Activated naive CD4-positive, alpha-beta T cell treated with anti-CD3 and anti-CD28 coated beads, Interleukin-2, amount 50 U/mL, for 72 hours (primary cell): Measurements from ENCODE around the gene OTUB2. TPM values are rescaled to one million over a fixed set of nuclear protein-coding genes. Genes with fewer than 3 reads are reported as not detected.

Experiments
- ATAC-seq, 2 donors: fragments of 150-1000 bp; cut with Tn5 transposase; 2 replicates each; pipeline ENCODE4 v1.10.0; 2021; ENCODE audit warnings: mild to moderate bottlenecking in 2 of 2, moderate library complexity in 2 of 2
- DNase-seq, 2 donors: peaks; one replicate each; pipeline ENCODE4 v3.0.0; 2021 to 2022; ENCODE audit warnings: low spot score in 2 of 2
- H3K27ac Mint-ChIP-seq, 2 donors: one replicate each; pipeline ENCODE4 v1.8.0; 2022; ENCODE audit warnings: mild to moderate bottlenecking in 2 of 2, mixed read lengths in 2 of 2
- H3K36me3 Mint-ChIP-seq, 2 donors: one replicate each; pipeline ENCODE4 v1.8.0; 2022; ENCODE audit warnings: mixed read lengths in 2 of 2
- H3K9me3 Mint-ChIP-seq, 2 donors: one replicate each; pipeline ENCODE4 v1.8.0; 2022; ENCODE audit warnings: mixed read lengths in 2 of 2
- total RNA-seq, 2 donors: library from RNA; stranded (reverse); gene quantifications; one replicate each; pipeline ENCODE4 v1.2.3, GENCODE V29; 2022

OTUB2 gene
- 1 to 10 TPM; 1.2 to 2.3 TPM for total RNA-seq

DNA sequence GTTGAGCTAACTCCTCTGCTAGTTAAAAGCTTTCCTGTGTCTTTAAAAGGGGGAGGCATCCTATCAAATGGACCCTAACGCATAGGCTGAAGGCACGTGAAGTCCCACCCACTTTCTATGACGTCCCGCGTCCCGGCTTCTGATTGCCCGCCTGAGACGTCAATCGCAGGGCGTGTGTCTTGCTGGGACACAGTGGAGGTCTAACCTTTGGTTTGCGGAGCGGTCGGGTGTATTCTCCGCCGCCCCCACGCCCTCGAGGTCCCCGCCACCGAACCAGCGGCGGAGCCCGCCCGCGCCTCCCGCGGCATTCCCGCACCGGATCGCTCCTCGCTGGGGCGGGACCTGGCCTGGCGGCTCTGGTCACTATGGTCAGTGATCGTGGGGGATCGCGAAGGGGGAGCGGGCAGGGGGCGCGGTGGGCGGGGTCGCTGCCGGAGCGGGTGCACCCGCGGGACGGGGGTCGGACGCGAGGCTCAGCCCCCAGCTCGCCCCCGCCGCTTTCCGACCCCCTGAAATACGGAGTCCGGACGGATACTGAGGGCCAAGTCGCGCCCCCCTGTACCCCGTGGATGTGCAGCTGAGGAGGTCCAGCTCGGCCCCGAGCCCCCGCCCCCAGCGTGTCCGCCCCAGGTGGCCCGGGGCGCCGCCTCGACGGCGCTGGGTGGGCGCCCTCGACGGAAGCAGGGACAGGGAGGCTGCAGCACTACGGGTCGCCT, at the start of gene OTUB2:
TSS of gene OTUB2 (plus strand) at position 168 of the 716 bp plus-strand sequence. CDS start at position 366, 198 bp downstream.
- ATAC-seq (peak; percentile 98), DNase-seq (peak; percentile 91 to 97)
- Mint-ChIP-seq H3K27ac (no peak within 1 kb of the TSS), H3K9me3 (peaks cover 0 to 5% of the 10 kb centered on the region in 2 donors), H3K36me3 (no peaks in the 10 kb centered on the region)

DNA sequence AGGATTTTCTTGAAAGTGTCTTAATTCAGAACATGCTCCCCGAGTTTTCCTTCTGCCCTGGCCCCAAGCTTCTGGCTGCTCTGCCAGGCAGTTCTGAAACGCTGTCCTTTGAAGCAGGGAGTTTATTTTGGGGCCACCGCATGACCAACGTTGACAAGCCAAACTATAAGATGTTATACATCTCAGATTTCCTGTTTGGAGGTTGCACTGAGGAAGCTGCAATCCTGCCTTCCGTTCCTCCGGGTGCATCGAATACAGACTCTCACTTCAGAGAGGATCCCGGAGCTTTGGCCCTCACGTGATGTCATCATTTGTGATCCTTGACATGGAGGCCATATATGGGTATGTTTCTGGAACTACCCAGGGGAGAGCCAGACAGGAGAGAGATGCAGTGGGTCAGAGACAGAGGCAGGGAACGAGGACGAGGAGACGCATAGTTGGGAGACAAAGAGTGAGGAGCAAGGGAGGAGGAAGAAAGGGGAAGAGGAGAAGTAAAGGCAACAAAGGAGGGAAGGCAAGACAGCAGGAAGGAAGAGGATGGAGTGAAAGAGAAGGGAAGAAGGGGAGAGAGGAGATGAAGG, 49.6 kb upstream of the OTUB2 start, which contains the start of gene ASB2:
TSS of gene ASB2 (minus strand) at position 94 of the 581 bp plus-strand sequence. CDS start 12,031 bp downstream, outside the sequence.
- no peak for DNase-seq
- H3K36me3 Mint-ChIP-seq, result peaks cover 28 to 62% of the 10 kb centered on the region in 2 donors

DNA sequence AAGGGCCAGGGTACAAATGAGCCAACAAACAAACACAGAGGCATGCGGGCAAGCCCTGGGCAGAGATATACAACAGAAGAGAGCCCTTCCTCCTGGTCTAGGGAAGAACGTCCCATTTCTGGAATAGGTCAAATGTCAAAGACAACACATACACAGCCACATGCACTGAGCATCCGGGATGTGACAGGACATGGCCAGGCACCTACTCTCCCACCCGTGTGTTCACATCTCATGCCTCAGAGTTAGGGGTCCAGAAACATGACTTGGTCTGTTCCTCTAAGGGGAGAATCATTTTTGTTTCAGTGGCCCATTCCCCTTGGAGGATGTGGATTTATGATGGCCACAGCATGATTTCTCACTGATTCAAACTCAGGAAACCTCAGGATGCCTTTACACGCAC, 49.0 kb upstream of the OTUB2 start:
- DNase-seq, result no peak
- H3K9me3 Mint-ChIP-seq, result peaks cover 9 to 13% of the 10 kb centered on the region in 2 donors
- ATAC-seq, result no peak
- H3K27ac Mint-ChIP-seq, result peak overlapping the region; percentile 96 to 99
- H3K36me3 Mint-ChIP-seq, result peaks cover 28 to 62% of the 10 kb centered on the region in 2 donors

More for the DNA sequence above, 49.6 kb upstream of the OTUB2 start, which contains the start of gene ASB2:
- ATAC-seq, result peak; percentile 3 to 5
- H3K27ac Mint-ChIP-seq, result peak within 1 kb of the TSS; percentile 96 to 99
- H3K9me3 Mint-ChIP-seq, result peaks cover 9 to 13% of the 10 kb centered on the region in 2 donors

DNA sequence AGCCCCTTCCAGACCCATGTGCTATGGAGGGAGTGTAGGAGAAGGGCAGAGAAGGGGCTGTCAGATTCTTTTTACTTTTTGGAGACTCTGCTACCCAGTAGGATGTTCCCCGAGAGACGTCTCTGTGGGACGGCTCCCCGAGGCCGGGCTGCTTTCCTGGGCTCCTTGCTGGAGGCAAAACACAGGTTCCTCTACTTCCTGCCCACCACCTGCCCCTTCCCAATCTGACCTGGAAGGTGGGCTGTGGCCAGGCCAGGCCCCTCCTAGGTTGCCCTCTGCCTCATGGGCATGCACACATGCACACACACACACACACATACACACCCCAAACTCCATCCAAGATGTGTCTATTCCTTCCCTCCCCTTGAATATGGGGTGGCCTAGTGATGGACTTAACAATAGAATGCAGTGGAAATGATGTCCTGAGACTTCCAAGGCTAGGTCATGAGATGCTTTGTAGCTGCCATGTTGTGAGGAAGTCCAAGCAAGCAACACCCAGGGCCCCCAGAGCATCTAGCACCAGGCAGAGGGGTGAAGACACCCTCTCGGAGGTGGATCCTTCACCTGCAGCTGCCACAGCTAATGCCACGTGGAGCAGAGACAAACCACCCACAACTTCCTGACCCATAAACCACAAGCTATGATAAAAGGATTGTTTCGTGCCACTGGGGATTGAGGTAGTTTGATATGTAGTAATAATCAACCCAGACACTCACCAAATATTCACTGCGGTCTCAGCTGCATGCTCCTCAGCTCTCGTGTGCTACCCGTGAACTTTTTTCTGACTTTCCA, 48.2 kb upstream of the OTUB2 start:
- DNase-seq (peak; percentile 76 to 84), ATAC-seq (peak; percentile 88 to 89)
- peak overlapping the region; percentile 96 to 99 for H3K27ac Mint-ChIP-seq
- H3K9me3 Mint-ChIP-seq, result peaks cover 9 to 13% of the 10 kb centered on the region in 2 donors
- peaks cover 28 to 60% of the 10 kb centered on the region in 2 donors for H3K36me3 Mint-ChIP-seq

DNA sequence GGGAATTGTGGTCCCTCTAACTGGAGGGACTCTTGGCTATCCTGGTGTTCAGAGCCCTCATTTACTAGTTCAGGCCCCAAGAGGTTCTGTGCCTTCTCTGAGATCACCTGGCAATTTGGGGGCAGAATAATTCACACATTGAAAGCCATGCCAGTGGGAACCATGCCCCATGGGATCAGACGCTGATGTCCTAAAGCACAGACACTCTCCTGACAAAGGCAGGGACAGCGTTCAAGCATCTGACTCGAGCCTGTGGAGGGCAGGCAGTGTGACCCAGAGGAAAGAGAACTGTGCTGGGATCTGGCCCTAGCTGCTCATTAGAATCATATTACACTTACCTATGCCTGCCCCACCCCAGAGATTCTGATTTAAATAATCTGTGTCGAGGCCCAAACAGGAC, 47.4 kb upstream of the OTUB2 start:
- peaks cover 28 to 54% of the 10 kb centered on the region in 2 donors for H3K36me3 Mint-ChIP-seq
- ATAC-seq (peak in 1 of 2 donors; percentile 2), DNase-seq (no peak)
- H3K9me3 Mint-ChIP-seq, result peaks cover 9 to 13% of the 10 kb centered on the region in 2 donors
- H3K27ac Mint-ChIP-seq, result peak overlapping the region; percentile 96 to 99

DNA sequence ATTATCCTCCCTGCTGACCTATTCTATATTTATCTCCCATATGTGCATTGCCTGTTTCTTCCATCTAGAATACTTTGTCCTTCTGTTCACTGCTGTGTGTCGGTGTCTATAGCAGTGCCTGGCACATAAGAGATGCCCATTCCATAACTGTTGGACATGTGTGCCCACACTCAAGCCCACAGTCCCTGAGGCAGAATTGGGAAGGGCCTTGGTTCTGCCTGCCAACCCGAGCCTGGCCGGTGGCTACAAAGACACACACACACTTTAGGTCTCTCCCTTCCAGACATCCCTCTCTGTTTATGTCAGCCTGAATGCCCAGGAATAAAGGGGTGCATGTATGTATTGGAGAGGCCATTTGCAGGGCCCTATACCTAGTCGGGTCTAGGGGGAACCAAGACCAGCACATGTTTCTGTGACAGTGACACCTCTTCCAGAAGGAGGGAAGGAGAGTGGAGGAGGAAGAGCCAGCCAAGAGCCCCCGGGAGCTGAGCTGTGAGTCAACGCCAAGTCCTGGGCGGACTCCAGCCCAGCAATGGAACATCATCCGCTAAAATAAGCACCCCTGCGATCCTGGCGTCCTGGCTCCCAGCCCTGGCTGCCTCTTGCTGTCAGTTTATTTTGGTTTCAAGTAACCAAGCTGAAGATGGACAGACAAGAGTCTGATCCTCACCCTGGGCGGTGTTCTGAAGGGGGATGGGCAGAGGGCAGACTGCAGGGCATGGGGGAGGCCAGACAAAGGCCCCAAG, 45.5 kb upstream of the OTUB2 start:
- Mint-ChIP-seq H3K9me3 (peaks cover 9 to 11% of the 10 kb centered on the region in 2 donors), H3K27ac (peak overlapping the region; percentile 96 to 99), H3K36me3 (peaks cover 26 to 40% of the 10 kb centered on the region in 2 donors)
- ATAC-seq (no peak), DNase-seq (no peak)

DNA sequence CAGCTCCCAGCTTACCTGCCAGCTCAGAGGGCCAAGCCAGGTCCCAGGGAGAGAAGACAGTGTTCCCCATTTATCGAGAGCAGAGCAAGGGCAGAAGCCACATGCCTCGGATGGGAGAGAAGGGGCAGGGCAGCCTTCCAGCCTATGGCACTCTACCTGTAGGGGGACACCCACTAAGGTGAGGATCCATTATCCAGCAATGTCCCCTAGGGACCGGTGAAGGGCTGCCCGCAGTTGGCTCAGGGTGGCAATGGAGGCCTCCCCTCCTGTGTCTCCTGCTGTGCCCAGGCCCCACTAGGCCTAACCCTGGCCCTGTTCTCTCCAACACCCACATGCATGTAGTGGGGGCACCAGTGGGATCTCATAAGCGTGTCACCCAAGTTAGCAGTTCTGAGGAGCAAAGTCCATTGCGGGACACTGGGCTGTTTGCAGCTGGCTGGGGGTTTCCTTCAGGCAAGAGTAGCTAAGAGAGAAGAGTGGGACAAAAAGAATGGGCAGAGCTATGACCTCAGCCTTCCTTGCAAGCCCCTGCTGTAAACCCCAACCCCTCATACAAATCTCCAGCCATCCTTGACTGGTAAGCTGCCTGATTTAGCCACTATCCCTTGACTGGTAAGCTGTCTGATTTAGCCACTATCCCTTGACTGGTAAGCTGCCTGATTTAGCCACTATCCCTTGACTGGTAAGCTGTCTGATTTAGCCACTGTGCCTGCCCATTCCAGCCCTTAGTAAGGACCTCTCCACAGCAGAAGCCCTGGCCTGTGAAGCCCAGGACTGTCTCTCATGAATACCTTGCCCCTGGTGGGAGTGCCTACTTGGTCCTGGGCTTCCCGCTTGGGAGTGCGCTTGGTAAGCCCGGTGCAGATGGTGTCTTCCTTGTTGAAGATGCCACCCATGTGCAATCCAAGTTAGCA, 44.6 kb upstream of the OTUB2 start:
- Mint-ChIP-seq H3K36me3 (peaks cover 19 to 32% of the 10 kb centered on the region in 2 donors), H3K27ac (peak overlapping the region; percentile 59 to 79), H3K9me3 (peaks cover 7 to 8% of the 10 kb centered on the region in 2 donors)
- ATAC-seq (no peak), DNase-seq (no peak)

DNA sequence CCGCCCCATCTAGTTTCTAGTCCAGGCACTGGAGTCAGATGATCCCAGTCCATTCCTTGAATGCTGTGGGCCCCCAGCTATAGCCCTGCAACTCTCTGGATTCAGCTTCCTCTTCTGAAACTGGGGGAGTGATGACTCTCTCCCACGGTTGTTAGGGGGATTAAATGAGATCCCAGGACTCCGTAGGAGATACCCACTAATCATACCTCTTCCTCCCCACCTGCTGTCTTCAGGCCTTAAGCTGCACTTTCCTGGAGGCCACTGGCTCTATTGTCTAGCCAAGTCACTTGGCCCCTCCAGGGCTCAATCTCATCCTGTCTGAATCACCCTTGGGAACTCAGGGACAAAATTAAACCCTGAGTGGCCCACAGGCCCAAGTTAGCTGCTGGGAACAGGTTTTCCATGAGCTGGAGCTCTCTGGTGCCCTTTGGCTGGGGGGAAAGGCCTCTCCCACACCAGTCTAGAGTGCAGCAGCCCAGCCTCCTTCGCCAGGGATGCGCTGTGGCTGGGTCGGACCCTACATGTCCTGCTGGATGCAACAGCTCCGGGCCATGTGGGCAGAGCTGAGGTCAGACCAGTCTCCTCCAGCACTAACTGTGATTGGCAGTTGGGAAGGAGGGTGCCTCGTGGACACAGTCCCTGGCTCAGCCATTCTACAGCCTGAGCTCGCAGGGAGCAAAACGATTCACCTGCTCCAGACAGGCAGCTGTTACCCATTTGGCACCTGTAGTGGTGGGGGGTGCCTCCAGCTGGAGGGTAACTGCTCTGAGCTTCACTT, 43.7 kb upstream of the OTUB2 start:
- peaks cover 3 to 4% of the 10 kb centered on the region in 2 donors for H3K9me3 Mint-ChIP-seq
- peak overlapping the region in 1 of 2 donors; percentile 59 for H3K27ac Mint-ChIP-seq
- no peak for ATAC-seq
- peaks cover 13 to 24% of the 10 kb centered on the region in 2 donors for H3K36me3 Mint-ChIP-seq
- no peak for DNase-seq

DNA sequence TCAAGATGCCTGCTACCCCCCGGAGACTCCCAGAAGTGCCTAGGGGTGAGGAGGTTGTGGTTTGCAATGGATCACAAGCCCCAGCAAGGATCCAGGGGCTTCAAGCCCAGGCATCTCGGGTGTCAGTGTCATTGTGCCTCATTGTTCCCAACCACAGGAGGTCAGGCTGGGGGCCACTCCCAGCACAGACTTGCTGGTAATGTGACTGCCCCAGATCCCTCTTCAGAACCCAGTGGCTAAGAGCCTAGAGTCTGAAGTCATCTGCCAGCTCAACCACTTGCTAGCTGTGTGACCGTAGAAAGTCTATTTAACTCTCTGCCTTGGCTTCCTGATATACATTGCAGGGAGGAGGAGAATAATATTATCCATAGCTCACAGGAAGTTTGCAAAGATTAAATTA, 42.1 kb upstream of the OTUB2 start:
- peaks cover 5 to 16% of the 10 kb centered on the region in 2 donors for H3K36me3 Mint-ChIP-seq

DNA sequence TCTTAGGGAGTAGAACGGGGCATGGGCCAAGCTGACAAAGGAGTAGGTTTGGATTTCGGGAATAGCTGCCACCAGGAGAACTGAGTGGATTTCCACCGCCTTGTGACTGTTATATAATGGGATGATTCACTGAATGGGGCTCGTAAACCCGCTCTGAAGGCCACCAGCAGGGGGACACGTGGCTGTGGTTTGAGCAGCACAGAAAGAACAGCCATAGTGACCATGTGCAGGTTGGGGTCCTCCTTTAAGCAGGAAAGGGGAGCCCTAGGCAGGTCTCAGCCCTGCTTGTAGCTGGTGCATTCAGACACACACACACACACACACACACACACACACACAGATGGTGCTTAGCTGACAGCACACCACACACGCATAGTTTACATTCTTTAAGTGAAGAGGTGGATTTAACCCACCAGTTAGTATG, 41.1 kb upstream of the OTUB2 start:
- Mint-ChIP-seq H3K27ac (peak overlapping the region in 1 of 2 donors; percentile 15), H3K9me3 (peaks cover 0 to 7% of the 10 kb centered on the region in 2 donors), H3K36me3 (peaks cover 5 to 10% of the 10 kb centered on the region in 2 donors)
- DNase-seq (no peak), ATAC-seq (no peak)

More for the DNA sequence above, 42.1 kb upstream of the OTUB2 start:
- DNase-seq (no peak), ATAC-seq (peak in 1 of 2 donors; percentile 28)
- Mint-ChIP-seq H3K27ac (no peak overlapping the region), H3K9me3 (peaks cover 0 to 4% of the 10 kb centered on the region in 2 donors)

DNA sequence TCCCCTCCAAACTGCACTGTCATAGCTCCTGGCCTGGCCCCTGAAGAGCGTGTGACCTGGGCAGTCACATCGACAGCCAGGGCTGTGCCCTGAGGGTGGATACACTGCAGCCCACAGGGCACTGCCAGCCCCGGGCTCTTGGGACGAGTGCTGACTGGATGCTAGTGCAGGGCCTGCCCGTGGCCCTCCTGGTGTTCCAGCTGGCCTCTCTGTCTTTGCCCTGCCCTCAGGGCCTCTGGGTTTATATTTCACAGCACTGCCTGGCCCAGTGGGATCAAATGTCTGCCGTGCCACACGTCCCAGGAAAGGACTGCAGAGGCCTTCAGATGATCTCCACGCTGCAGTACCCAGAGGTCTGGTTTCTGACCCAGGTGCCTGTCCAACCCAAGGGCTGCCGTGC, 39.2 kb upstream of the OTUB2 start:
- no peak overlapping the region for H3K27ac Mint-ChIP-seq
- DNase-seq (no peak), ATAC-seq (no peak)
- H3K9me3 Mint-ChIP-seq, result peaks cover 0 to 5% of the 10 kb centered on the region in 2 donors
- H3K36me3 Mint-ChIP-seq, result no peaks in the 10 kb centered on the region

DNA sequence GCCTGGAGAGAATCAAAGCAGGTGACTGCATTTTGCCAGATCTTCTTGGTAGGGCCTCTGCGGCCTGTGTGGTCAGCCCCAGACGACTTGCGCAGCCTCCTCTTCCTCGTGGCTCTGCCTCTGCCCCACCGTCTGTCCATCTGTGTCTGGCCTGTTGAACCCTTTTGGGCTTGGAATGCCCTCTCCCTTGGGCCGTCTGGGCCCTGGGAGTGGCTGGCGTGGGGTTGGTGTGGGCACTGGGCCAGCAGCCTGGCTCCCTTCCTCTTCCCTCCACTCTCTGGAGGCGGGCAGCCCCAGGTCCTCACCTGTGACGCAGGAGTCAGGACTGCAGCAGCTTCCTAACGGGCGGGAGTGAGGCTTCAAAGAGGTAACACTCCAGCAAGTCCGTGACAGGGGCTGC, 38.8 kb upstream of the OTUB2 start:
- Mint-ChIP-seq H3K36me3 (no peaks in the 10 kb centered on the region), H3K9me3 (peaks cover 0 to 5% of the 10 kb centered on the region in 2 donors), H3K27ac (no peak overlapping the region)
- no peak for ATAC-seq
- no peak for DNase-seq

DNA sequence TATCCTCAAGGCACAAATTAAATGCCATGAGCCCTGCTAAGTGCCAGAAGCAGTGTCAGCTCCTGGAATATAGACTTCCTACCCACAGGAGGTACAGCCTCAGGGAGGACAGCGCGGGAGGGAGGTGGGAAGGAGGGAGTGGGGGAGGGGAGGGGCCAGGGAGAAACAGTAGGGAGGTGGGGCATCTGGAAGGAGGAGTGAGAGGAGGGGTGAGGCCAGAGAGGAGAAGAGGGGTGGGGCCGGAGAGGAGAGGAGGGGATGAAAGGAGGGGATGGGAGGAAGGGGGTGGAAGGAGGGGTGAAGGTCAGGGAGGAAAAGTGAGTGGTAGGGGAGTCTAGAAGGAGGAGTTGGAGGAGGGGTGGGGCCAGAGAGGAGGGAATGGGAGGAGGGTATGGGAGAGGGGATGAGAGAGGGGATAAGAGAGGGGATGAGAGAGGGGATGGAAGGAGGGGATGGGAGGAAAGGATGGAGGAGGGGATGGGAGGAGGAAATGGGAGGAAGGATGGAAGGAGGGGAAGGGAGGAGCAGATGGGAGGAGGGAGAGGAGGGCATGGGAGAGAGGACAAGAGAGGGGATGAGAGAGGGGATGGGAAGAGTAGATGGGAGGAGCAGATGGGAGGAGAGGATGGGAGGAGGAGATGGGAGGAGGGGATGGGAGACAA, 38.2 kb upstream of the OTUB2 start:
- Mint-ChIP-seq H3K9me3 (peaks cover 0 to 5% of the 10 kb centered on the region in 2 donors), H3K27ac (no peak overlapping the region), H3K36me3 (no peaks in the 10 kb centered on the region)
- DNase-seq, result no peak
- ATAC-seq, result no peak

DNA sequence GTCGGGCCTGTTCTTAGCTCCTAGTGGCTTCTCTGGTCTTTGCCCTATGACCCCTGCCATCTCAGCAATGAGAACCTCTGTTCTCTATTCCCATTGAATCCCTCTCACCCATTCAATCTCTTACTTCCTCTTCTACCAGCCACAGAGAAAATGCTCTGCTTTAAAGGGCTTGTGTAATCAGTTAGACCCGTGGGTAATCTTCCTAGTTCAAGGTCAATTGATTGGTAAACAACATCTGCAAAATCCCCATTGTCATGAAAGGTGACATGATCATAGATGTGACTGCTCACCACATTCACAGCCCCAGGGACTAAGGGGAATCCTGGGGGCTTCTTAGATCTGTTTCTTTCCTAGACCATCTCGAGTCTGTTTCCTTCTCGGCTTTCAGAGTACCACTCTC, 36.2 kb upstream of the OTUB2 start:
- DNase-seq (no peak), ATAC-seq (no peak)
- peak overlapping the region in 1 of 2 donors; percentile 81 for H3K27ac Mint-ChIP-seq
- no peaks in the 10 kb centered on the region for H3K36me3 Mint-ChIP-seq
- peaks cover 0 to 5% of the 10 kb centered on the region in 2 donors for H3K9me3 Mint-ChIP-seq
